Measurements from ENCODE around the gene ZNF516.

- no peak for TF ChIP-seq EZH2 (IDR thresholded peaks at IDR 0.05; ENCODE audit: borderline replicate concordance, low read depth, low read length, severe bottlenecking)
- TF ChIP-seq, protein P1, sequence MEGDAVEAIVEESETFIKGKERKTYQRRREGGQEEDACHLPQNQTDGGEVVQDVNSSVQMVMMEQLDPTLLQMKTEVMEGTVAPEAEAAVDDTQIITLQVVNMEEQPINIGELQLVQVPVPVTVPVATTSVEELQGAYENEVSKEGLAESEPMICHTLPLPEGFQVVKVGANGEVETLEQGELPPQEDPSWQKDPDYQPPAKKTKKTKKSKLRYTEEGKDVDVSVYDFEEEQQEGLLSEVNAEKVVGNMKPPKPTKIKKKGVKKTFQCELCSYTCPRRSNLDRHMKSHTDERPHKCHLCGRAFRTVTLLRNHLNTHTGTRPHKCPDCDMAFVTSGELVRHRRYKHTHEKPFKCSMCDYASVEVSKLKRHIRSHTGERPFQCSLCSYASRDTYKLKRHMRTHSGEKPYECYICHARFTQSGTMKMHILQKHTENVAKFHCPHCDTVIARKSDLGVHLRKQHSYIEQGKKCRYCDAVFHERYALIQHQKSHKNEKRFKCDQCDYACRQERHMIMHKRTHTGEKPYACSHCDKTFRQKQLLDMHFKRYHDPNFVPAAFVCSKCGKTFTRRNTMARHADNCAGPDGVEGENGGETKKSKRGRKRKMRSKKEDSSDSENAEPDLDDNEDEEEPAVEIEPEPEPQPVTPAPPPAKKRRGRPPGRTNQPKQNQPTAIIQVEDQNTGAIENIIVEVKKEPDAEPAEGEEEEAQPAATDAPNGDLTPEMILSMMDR (IDR thresholded peaks at IDR 0.05; ENCODE audit: borderline replicate concordance, extremely low read depth, low read length, poor library complexity, severe bottlenecking), result no peak
Measured at GRCh38 chr18:76518123-76518859, 23.2 kb upstream of the ZNF516 start.
